Transverse colon (tissue), 4 donors: ENCODE data around the gene PXDC1.

ENCODE experiments used
- CTCF ChIP-seq, 5 experiments: fragments of 200-600 bp in 3 of 5; fragments of 450-650 bp in 2 of 5; sonication (generic) in 3 of 5; IDR thresholded peaks; 1 replicate in 2 of 5; 2 replicates in 3 of 5; pipeline ENCODE4 v1.5.1; 2016 to 2017; ENCODE audit warnings: antibody characterized with exemption in 5 of 5, inconsistent platforms in 3 of 5, mild to moderate bottlenecking in 2 of 5, moderate library complexity in 1 of 5
- POLR2A ChIP-seq: fragments of 450-650 bp; IDR thresholded peaks from one replicate; pipeline ENCODE4 v1.6.1; 2016; ENCODE audit warnings: antibody characterized with exemption, mild to moderate bottlenecking, moderate library complexity
- POLR2AphosphoS5 ChIP-seq, 3 donors: sonication (generic); formaldehyde crosslinking; IDR thresholded peaks; one replicate each; pipeline ENCODE4 v1.6.1; 2016; ENCODE audit warnings: antibody characterized with exemption in 3 of 3

GRCh38 chr6:3701631-3702030 lies 49.9 kb downstream of the PXDC1 start:
- TF ChIP-seq CTCF (IDR thresholded peaks at IDR 0.05) (no peak), POLR2A (no peak), POLR2AphosphoS5 (IDR thresholded peaks at IDR 0.05) (no peak)
